SK-N-SH treated with all-trans-retinoic acid at 6 μM for 48 hours (cell line): ENCODE measurements around the gene SRA1.

ENCODE experiments used
- RARB ChIP-seq: fragments of 250-450 bp; sonication (Bioruptor Pico); IDR thresholded peaks from 2 replicates; pipeline ENCODE4 v1.8.0; 2021; ENCODE audit warnings: mild to moderate bottlenecking, moderate library complexity
- ZC3H10 ChIP-seq: fragments of 250-450 bp; sonication (Bioruptor Pico); IDR thresholded peaks from 2 replicates; pipeline ENCODE4 v1.5.1; 2021; ENCODE audit warnings: mild to moderate bottlenecking, moderate library complexity

DNA sequence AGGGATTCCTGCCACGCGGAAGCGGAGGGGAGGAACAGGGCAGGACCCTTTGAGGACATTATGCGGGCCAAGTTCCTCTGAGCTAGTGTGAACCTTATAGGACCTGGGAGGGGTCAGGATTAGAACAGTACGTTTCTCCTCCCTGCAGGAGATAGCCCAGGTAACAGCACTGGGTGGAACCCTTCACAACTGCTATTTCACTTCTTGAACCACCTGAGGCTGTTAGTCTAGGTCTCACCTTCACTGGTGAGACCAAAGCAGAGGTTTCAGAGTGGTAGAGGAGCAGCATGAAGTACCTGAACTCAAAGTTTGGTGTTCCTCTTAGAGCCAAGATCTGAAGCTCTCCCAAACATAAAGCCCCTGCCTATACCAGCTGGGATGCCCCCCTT, 9.0 kb downstream of the SRA1 start:
- TF ChIP-seq ZC3H10 (CRISPR knock-in tag): no peak
- TF ChIP-seq RARB (CRISPR knock-in tag): no peak
